Measurements from ENCODE around the gene UTP15. TPM values are rescaled to one million over a fixed set of nuclear protein-coding genes. Genes with fewer than 3 reads are reported as not detected.
A peak's percentile ranks its signal among the peaks of the same experiment; 100 is the strongest.

UTP15 gene, protein sequence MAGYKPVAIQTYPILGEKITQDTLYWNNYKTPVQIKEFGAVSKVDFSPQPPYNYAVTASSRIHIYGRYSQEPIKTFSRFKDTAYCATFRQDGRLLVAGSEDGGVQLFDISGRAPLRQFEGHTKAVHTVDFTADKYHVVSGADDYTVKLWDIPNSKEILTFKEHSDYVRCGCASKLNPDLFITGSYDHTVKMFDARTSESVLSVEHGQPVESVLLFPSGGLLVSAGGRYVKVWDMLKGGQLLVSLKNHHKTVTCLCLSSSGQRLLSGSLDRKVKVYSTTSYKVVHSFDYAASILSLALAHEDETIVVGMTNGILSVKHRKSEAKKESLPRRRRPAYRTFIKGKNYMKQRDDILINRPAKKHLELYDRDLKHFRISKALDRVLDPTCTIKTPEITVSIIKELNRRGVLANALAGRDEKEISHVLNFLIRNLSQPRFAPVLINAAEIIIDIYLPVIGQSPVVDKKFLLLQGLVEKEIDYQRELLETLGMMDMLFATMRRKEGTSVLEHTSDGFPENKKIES
- total RNA-seq (16.4 TPM), polyA plus RNA-seq (8.6 TPM)
- long read RNA-seq, donor 1, result 0 reads
- long read RNA-seq, donor 2, result 0 reads
- long read RNA-seq, donor 3, partial matches to known transcripts, result 0 of 2 reads
- long read RNA-seq, donor 3, other reads (novel, unspliced or antisense), result 0 of 2 reads
- long read RNA-seq, donor 4, partial matches to known transcripts, result 0 of 1 reads
- long read RNA-seq, donor 4, other reads (novel, unspliced or antisense), result 0 of 1 reads
- long read RNA-seq, donor 5, partial matches to known transcripts, result 0 of 3 reads
- long read RNA-seq, donor 5, other reads (novel, unspliced or antisense), result 0 of 3 reads
- long read RNA-seq, donor 6, full-length matches to known transcripts, result 3 of 3 reads
- long read RNA-seq, donor 6, partial matches to known transcripts, result 0 of 3 reads
- long read RNA-seq, donor 6, other reads (novel, unspliced or antisense), result 0 of 3 reads
- long read RNA-seq, donor 7, transcript UTP15-201 (13 exons, 3,687 nt), result major isoform, 5 of 5 reads
- long read RNA-seq, donor 7, partial matches to known transcripts, result 0 of 5 reads
- long read RNA-seq, donor 7, other reads (novel, unspliced or antisense), result 0 of 5 reads
- long read RNA-seq, donor 8, result 0 reads
- long read RNA-seq, donor 9, partial matches to known transcripts, result 0 of 1 reads
- long read RNA-seq, donor 9, other reads (novel, unspliced or antisense), result 0 of 1 reads
- long read RNA-seq, donor 10, partial matches to known transcripts, result 0 of 1 reads
- long read RNA-seq, donor 10, other reads (novel, unspliced or antisense), result 0 of 1 reads

DNA sequence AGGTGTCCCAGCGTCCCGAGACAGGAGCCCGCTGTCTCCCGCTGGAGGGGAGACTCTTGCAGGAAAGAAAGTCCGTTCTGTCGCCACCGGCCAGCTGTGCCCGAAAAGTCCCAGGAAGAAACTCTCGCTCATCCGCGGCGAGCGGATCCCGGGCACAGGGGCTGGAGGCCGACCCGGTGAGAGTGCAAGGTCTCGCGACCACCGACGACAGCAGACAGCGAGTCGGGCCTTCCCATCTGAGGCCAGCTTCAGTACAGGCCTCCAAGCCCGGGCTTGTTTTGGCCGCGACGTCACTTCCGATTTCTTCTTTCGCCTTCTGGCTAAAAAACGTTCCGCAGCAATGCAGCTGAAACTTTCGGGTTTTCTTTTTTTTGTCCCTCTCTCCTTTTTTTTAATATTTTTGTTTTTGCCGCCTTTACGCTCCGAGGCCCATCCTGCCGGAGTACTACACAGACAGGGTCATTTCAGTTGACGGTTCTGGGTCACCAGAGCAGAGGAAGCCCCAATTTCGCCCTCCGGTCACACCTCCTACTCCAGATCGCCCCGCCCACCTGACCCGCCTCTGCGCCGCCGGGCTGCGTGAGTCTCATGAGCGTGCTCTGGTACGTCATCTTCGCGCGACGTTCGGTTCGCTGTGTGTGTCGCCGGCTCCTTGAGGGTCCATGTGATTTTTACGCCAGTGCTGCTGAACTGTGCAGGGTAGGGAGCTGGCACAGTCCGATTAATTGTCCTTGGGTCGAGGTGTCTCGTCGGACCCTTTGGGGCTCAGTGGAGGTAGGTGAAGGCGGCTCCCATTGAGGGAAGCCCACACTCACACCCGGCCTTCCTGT, at the start of gene UTP15, which contains the start of gene ANKRA2:
Gene UTP15, plus strand, starts transcription at position 605 of the 830 bp plus-strand sequence. CDS start 1,602 bp downstream, outside the sequence.
Gene ANKRA2, minus strand, starts transcription at position 501 of the 830 bp plus-strand sequence. CDS start 2,758 bp downstream, outside the sequence.
- peak within 1 kb of the TSS; percentile 69 to 88 for H3K4me3 ChIP-seq (ENCODE audit: low read length in 2 of 2)
- WGBS, result under 1% methylated on average over 62 of the region's 62 CpGs
- DNase-seq (ENCODE audit: low read depth in 6 of 9, low spot score in 9 of 9), result peak; percentile 95 to 100 (median 98)
- H3K4me1 ChIP-seq (ENCODE audit: control insufficient read depth in 2 of 2, insufficient read depth in 2 of 2, low read length in 2 of 2), result peaks cover 9 to 10% of the 10 kb centered on the region in 2 donors
- no peaks in the 10 kb centered on the region for H3K27me3 ChIP-seq (ENCODE audit: control insufficient read depth in 2 of 2, insufficient read depth in 1 of 2, low read length in 1 of 2)
- peaks cover 7 to 19% of the 10 kb centered on the region in 2 donors for H3K36me3 ChIP-seq (ENCODE audit: control insufficient read depth in 2 of 2, insufficient read depth in 2 of 2, low read length in 1 of 2)
- H3K27ac ChIP-seq (ENCODE audit: low read depth in 1 of 2, low read length in 1 of 2), result peak within 1 kb of the TSS; percentile 81 to 93
- no peaks in the 10 kb centered on the region for H3K9me3 ChIP-seq (ENCODE audit: control insufficient read depth in 2 of 2, insufficient read depth in 1 of 2, low read length in 1 of 2)

DNA sequence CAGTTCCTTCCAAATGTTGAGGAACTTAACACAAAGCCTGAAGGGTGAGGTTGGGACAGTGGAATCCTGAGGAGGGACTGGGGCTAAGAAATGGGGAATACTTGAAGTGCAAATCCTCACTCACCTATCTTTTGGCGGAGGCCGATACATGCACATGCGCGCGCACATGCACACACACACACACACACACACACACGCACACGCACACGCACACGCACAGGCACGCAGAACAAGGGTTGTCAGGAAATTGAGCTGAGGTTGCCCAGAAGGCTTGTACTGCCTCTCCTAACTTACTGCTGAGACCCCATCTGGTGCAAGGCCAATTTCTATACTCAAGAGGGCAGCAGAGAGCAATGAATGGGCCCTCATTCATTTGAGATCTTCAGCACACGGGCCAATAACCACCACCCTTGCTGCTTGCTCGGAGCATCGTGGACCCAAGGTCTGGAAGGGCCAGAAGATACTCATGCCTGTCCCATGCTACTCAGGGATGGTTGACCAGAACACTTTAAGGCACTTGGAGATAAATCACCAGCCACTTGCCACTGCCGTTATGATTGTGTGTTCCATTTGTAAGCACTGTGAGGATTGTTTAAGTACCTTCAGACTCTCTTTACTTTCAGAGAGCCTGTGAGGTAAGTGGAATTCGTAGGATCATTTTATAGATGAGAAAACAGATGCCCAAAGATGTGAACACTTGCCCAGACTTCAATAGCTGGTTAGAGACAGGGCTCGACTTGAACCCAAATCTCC, 45.8 kb upstream of the UTP15 start:
- peak; percentile 65 to 93 (median 81) for DNase-seq (ENCODE audit: low read depth in 6 of 9, low spot score in 9 of 9)
- Histone ChIP-seq H3K27ac (ENCODE audit: low read depth in 1 of 2, low read length in 1 of 2) (no peak overlapping the region), H3K27me3 (ENCODE audit: control insufficient read depth in 2 of 2, insufficient read depth in 1 of 2, low read length in 1 of 2) (no peaks in the 10 kb centered on the region), H3K4me3 (ENCODE audit: low read length in 2 of 2) (no peak overlapping the region), H3K36me3 (ENCODE audit: control insufficient read depth in 2 of 2, insufficient read depth in 2 of 2, low read length in 1 of 2) (no peaks in the 10 kb centered on the region), H3K4me1 (ENCODE audit: control insufficient read depth in 2 of 2, insufficient read depth in 2 of 2, low read length in 2 of 2) (peaks cover 0 to 5% of the 10 kb centered on the region in 2 donors), H3K9me3 (ENCODE audit: control insufficient read depth in 2 of 2, insufficient read depth in 1 of 2, low read length in 1 of 2) (no peaks in the 10 kb centered on the region)
- WGBS, result 27% methylated on average over 16 of the region's 16 CpGs

DNA sequence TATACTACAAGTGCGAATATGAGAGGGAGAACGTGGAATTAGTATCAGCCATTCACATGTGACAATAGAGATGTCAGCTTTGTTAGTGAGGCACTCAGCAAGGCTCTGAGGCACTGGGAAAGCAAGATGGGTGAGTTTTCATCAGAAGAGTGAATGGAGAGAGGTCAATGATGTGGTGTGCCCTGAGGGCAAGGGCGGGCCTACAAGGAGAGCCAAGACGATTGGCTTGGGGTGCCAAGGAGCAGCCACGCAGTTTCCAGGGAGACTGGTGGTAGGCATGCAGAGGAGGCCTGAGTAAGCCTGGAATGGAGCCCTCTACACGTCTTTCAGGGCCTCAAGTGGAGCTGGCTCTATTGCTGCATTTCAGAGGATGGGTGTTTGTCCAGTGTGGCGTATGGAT, 42.6 kb upstream of the UTP15 start:
- H3K4me3 ChIP-seq (ENCODE audit: low read length in 2 of 2), result no peak overlapping the region
- no peak for DNase-seq (ENCODE audit: low read depth in 6 of 9, low spot score in 9 of 9)
- H3K4me1 ChIP-seq (ENCODE audit: control insufficient read depth in 2 of 2, insufficient read depth in 2 of 2, low read length in 2 of 2), result peaks cover 0 to 5% of the 10 kb centered on the region in 2 donors
- H3K9me3 ChIP-seq (ENCODE audit: control insufficient read depth in 2 of 2, insufficient read depth in 1 of 2, low read length in 1 of 2), result no peaks in the 10 kb centered on the region
- no peaks in the 10 kb centered on the region for H3K36me3 ChIP-seq (ENCODE audit: control insufficient read depth in 2 of 2, insufficient read depth in 2 of 2, low read length in 1 of 2)
- no peak overlapping the region for H3K27ac ChIP-seq (ENCODE audit: low read depth in 1 of 2, low read length in 1 of 2)
- WGBS, result 89% methylated on average over 7 of the region's 7 CpGs
- peaks cover 0 to 4% of the 10 kb centered on the region in 2 donors for H3K27me3 ChIP-seq (ENCODE audit: control insufficient read depth in 2 of 2, insufficient read depth in 1 of 2, low read length in 1 of 2)

DNA sequence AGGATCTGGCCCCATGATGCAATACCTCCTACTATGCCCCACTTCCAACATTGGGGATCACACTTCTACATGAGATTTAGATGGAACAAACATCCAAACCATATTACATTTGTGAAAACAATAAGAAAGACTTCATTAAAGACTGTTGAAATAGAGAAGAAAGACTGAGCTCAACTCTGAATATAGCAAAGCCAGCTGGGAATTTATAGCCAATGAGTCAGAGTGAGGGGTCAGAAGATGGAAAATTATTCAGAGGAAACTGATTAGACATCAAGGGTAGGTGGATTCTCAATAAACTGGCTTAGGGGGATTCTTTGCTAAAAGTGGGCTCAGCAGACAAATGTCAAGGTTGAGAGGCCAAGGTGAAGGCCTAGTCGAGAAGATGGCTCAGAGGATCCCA, 41.7 kb upstream of the UTP15 start:
- no peak for DNase-seq (ENCODE audit: low read depth in 6 of 9, low spot score in 9 of 9)
- Histone ChIP-seq H3K27me3 (ENCODE audit: control insufficient read depth in 2 of 2, insufficient read depth in 1 of 2, low read length in 1 of 2) (peaks cover 0 to 4% of the 10 kb centered on the region in 2 donors), H3K4me3 (ENCODE audit: low read length in 2 of 2) (no peak overlapping the region), H3K9me3 (ENCODE audit: control insufficient read depth in 2 of 2, insufficient read depth in 1 of 2, low read length in 1 of 2) (no peaks in the 10 kb centered on the region), H3K4me1 (ENCODE audit: control insufficient read depth in 2 of 2, insufficient read depth in 2 of 2, low read length in 2 of 2) (peaks cover 0 to 5% of the 10 kb centered on the region in 2 donors), H3K36me3 (ENCODE audit: control insufficient read depth in 2 of 2, insufficient read depth in 2 of 2, low read length in 1 of 2) (no peaks in the 10 kb centered on the region), H3K27ac (ENCODE audit: low read depth in 1 of 2, low read length in 1 of 2) (no peak overlapping the region)
- 86% methylated on average over 1 of the region's 1 CpG for whole genome bisulfite sequencing

GRCh38 chr5:73525606-73526203, 39.8 kb upstream of the UTP15 start:
- DNase-seq (ENCODE audit: low read depth in 6 of 9, low spot score in 9 of 9), result no peak
- 97% methylated on average over 3 of the region's 3 CpGs for whole genome bisulfite sequencing
- Histone ChIP-seq H3K36me3 (ENCODE audit: control insufficient read depth in 2 of 2, insufficient read depth in 2 of 2, low read length in 1 of 2) (no peaks in the 10 kb centered on the region), H3K4me3 (ENCODE audit: low read length in 2 of 2) (no peak overlapping the region), H3K4me1 (ENCODE audit: control insufficient read depth in 2 of 2, insufficient read depth in 2 of 2, low read length in 2 of 2) (no peaks in the 10 kb centered on the region), H3K27me3 (ENCODE audit: control insufficient read depth in 2 of 2, insufficient read depth in 1 of 2, low read length in 1 of 2) (peaks cover 0 to 4% of the 10 kb centered on the region in 2 donors), H3K9me3 (ENCODE audit: control insufficient read depth in 2 of 2, insufficient read depth in 1 of 2, low read length in 1 of 2) (no peaks in the 10 kb centered on the region), H3K27ac (ENCODE audit: low read depth in 1 of 2, low read length in 1 of 2) (no peak overlapping the region)

GRCh38 chr5:73528248-73528647, 37.3 kb upstream of the UTP15 start:
- no peak for DNase-seq (ENCODE audit: low read depth in 6 of 9, low spot score in 9 of 9)
- H3K27ac ChIP-seq (ENCODE audit: low read depth in 1 of 2, low read length in 1 of 2), result no peak overlapping the region
- no peaks in the 10 kb centered on the region for H3K9me3 ChIP-seq (ENCODE audit: control insufficient read depth in 2 of 2, insufficient read depth in 1 of 2, low read length in 1 of 2)
- 87% methylated on average over 3 of the region's 3 CpGs for WGBS
- no peak overlapping the region for H3K4me3 ChIP-seq (ENCODE audit: low read length in 2 of 2)
- no peaks in the 10 kb centered on the region for H3K36me3 ChIP-seq (ENCODE audit: control insufficient read depth in 2 of 2, insufficient read depth in 2 of 2, low read length in 1 of 2)
- H3K4me1 ChIP-seq (ENCODE audit: control insufficient read depth in 2 of 2, insufficient read depth in 2 of 2, low read length in 2 of 2), result no peaks in the 10 kb centered on the region
- peaks cover 0 to 4% of the 10 kb centered on the region in 2 donors for H3K27me3 ChIP-seq (ENCODE audit: control insufficient read depth in 2 of 2, insufficient read depth in 1 of 2, low read length in 1 of 2)

DNA sequence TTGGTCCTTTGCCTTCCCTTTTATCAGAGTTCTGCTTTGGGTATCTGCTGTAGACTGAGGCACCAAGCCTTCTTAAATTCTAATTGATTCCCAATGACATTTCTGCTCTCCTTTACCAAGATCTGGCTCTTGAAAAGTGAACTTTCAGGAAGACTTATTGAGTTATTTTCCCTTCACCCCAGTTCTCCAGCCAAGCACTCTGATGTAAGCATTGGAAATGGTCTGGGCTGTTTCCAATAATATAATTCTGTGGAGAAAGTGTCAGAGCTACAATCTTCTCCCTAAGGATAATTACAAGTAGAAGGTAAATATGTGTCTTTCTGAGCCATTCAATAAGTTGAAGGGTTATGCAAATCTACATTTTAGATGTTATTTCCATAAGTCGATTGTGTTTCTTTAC, 36.5 kb upstream of the UTP15 start:
- Histone ChIP-seq H3K27me3 (ENCODE audit: control insufficient read depth in 2 of 2, insufficient read depth in 1 of 2, low read length in 1 of 2) (peaks cover 0 to 5% of the 10 kb centered on the region in 2 donors), H3K9me3 (ENCODE audit: control insufficient read depth in 2 of 2, insufficient read depth in 1 of 2, low read length in 1 of 2) (no peaks in the 10 kb centered on the region), H3K4me3 (ENCODE audit: low read length in 2 of 2) (no peak overlapping the region), H3K4me1 (ENCODE audit: control insufficient read depth in 2 of 2, insufficient read depth in 2 of 2, low read length in 2 of 2) (no peaks in the 10 kb centered on the region), H3K27ac (ENCODE audit: low read depth in 1 of 2, low read length in 1 of 2) (no peak overlapping the region), H3K36me3 (ENCODE audit: control insufficient read depth in 2 of 2, insufficient read depth in 2 of 2, low read length in 1 of 2) (no peaks in the 10 kb centered on the region)
- WGBS, result 98% methylated on average over 1 of the region's 1 CpG
- DNase-seq (ENCODE audit: low read depth in 6 of 9, low spot score in 9 of 9), result no peak
